Endothelial cell of hepatic sinusoid (primary cell): ENCODE data around the gene SLC1A6.
"Not testable (repeated sequence)": the region's sequence is repeated elsewhere in the genome, so short reads cannot be mapped to it uniquely, and the experiment has no call there.

Source experiments
- in situ Hi-C: cut with HindIII; loops from 2 replicates; pipeline ENCODE4 v1.10.0; 2017; ENCODE audit warnings: low sequenced_read_pairs

The SLC1A6 gene

DNA sequence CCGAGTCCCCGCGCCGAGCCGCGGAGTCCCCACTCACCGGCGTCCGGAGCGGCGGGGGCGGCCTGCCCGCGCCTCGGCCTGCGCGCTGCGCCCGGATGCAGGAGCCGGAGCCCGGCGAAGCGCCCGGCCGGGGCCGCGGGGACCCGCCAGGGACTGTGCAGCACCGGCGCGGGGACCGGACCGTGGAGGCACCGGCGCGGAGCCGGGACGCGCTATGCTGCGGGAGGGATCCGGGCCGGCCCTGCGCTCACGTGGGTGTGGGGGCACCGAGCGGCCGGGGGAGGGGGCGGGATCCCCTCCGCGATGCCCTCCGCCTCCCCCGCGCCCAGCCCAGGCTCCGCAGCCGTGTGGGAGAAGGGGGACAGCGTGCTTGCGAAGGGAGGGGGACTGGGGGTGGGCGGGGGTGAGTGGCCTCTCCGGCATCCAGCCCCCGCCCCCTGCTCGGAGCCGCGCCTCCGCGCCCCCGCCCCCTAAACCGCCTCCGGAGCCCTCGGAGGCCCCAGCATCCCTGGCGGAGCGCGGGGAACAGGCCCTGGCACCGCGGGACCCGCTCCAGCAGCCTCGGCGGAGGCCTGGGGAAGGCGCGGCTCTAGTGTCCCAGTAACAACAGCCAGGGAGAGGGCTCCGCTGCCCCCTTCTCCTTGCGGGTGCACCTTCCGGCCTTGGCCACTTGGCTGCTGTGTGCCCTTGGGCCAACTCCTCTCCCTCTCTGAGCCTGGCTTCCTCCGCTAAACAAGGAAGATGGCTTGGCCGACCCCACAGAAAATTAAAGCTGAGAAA lies at the start of gene SLC1A6:
Gene SLC1A6, minus strand, starts transcription at position 389 of the 780 bp plus-strand sequence. CDS start 6,954 bp downstream, outside the sequence.
- in situ Hi-C loops = no loop called here

DNA sequence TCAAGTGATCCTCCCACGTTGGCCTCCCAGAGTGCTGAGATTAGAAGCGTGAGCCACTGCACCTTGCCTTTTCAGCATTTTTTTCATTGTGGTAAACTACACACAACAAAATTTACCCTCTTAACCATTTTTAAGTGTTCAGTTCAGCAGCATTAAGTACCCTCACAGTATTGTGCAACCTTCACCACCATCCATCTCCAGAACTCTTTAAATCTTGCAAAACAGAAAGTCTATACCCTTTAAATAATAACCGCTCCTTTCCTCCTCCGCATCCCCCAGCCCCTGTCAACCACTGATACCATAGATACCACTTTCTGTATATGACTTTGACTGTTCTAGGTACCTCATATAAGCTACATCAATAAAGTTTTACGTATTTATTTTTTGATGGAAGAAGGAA lies 48.8 kb upstream of the SLC1A6 start:
- in situ Hi-C loops = no loop called here

DNA sequence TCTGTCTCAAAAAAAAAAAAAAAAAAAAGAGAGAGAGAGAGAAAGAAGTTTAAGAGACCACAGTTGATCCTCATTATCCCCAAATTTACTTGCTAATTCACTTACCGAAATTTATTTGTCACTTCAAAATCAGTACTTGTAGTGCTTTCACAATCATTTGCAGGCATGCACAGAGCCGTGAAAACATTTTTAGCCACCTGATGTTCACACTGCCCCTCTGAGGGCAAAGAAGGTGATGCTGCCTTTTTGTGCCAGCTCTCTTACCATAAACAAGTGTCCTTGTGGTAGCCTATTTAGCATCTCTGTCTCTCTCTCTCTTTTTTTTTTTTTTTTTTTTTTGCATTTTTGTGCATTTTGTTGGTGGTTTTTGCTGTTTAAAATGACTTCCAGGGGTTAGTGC lies 45.6 kb upstream of the SLC1A6 start:
- in situ Hi-C loops = no loop called here

DNA sequence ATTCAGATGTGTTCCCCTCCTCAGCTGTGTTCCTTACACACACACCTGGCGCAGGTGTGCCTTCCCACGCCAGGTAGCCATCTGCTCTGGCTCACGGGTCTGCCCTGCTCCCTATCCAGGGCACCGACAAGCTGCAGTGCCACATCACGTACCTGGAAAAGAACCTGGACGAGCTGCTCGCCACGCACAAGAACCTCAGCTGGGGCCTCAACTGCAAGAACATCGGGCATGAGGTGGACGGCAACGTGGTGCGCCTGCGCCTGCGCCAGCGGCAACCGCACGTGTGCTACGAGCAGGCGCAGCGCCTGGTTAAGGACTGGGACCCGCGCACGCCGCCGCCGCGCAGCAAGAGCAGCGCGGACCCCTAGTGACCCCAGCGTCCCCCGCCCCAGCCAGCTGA lies 43.1 kb upstream of the SLC1A6 start:
- in situ Hi-C loops = no loop called here

DNA sequence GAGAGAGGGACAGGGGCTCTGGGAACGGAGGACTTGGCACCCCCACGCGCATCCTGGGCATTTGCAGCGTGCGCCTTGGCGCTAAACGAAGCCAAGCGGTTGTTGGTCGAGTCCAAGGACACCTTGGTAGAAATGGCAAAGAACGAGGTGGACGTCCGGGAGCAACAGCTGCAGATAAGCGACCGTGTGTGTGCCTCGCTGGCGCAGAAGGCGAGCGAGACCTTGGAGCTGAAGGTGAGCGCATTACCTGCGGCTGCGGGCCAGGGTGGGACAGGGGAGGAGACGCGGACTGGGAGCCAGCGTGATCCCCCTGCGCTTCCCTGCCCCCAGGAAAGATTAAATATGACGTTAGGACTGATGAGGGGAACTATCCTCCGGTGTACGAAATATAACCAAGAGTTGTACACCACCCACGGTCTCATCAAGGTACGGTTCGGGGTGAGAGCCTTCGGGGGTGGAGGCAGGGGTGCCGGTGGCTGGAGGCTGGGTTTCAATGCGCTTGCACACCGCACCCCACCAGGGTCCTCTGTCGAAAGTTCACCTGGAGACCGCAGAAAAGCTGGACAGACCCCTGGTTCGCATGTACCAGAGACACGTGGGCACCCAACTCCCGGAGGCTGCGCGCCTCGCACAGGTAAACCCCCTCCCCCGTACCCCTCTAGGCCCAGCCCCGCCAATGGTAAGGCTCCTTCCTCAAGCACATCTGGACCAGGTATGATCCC lies 41.8 kb upstream of the SLC1A6 start:
- in situ Hi-C loops = no loop called here

DNA sequence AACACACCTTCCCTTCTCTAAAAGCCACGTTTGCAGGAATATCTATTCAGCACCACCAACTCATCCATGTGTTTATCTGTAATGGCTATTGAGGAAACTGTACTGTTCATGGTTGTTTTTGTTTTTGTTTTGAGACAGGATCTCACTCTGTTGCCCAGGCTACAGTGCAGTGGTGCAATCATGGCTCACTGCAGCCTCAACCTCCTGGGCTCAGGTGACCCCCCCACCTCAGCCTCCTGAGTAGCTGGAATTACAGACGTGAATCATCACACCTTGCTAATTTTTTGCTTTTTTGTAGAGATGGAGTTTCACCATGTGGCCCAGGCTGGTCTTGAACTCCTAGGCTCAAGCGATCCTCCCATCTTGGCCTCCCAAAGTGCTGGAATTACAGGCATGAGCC lies 39.2 kb upstream of the SLC1A6 start:
- in situ Hi-C loops = not testable (repeated sequence)

DNA sequence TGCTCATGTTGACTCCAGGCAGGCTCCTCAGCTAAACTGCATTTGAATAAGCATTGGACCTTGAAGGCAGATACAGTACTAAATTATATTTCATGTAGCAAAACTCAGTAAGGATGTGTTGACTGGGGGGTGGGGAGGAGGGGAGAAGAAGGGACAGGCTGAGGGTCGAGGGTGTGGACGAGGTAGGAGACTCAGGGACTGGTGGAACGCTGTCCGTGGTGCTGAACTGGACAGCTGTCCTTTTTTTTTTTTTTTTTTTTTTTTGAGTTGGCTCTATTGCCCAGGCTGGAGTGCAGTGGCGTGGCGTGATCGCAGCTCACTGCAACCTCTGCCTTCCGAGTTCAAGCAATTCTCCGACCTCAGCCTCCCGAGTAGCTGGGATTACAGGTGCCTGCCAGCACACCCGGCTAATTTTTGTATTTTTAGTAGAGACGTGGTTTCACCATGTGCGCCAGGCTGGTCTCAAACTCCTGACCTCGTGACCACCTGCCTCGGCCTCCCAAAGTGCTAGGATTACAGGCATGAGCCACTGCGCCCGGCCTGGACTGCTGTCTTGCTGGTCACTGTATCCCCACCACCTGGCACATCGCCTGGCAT lies 36.4 kb upstream of the SLC1A6 start:
- in situ Hi-C loops = no loop called here

DNA sequence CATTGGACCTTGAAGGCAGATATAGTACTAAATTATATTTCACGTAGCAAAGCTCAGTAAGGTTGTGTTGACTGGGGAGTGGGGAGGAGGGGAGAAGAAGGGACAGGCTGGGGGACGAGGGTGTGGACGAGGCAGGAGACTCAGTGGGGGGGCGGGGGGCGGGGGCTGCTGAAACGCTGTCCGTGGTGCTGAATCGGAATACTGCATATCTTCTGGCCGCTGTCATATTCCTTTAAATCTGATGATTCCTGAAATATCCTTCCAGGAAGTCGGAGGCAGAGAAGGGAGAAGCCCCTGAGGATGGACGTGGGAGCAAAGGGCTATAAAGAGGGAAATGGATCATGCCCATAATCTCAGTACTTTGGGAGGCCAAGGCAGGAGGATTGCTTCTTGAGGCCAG lies 34.9 kb upstream of the SLC1A6 start:
- in situ Hi-C loops = no loop called here

DNA sequence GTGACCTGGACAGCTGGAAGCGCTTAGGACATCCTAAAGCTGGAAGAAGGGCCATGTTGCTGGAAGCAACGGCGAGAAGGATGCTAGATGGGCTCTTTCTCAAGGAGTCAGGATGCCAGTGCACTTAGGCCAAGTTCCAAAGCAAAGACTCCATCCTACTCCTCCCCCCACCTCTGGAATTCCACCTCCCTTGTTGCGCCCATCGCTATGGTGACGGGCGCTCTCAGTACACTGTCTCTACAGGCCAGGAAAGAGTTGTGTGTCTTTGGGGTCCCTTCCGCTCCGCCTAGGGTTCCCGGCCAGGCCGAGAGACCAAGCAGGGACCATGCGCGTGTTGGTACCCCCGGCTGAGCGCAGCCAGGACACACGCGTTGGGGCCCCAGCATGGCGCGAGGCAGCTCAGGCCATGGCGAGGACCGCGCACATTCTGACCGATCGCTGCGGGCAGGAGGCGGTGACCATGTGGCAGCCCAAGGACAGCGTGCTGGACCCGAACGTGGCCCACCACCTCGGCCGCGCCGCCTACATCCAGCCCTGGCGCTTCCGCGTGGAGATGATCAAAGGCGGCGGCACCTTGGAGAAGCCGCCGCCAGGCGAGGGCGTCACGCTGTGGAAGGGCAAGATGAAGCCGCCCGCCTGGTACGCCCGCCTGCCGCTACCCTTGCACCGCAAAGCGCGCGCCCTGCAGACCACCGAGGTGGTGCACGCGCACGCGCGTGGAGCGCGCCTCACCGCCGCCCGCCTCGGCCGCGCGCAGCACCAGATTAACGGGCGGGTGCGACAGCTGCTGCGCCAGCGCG lies 31.0 kb upstream of the SLC1A6 start:
- in situ Hi-C loops = no loop called here

DNA sequence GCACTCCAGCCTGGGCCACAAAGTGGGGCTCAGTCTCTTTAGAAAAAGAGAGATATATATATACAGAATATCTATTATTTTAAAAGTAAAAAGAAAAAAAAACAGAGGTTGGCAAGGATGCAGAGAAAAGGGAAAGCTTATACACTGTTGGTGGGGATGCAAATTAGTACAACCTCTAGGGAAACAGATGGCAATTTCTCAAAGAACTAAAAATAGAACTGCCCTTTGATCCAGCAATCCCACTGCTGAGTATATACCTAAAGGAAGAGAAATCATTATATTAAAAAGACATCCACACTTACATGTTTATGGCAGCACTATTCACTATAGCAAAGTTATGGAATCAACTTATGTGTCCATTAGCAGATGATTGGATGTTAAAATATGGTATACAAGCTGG lies 28.6 kb upstream of the SLC1A6 start:
- in situ Hi-C loops = no loop called here

DNA sequence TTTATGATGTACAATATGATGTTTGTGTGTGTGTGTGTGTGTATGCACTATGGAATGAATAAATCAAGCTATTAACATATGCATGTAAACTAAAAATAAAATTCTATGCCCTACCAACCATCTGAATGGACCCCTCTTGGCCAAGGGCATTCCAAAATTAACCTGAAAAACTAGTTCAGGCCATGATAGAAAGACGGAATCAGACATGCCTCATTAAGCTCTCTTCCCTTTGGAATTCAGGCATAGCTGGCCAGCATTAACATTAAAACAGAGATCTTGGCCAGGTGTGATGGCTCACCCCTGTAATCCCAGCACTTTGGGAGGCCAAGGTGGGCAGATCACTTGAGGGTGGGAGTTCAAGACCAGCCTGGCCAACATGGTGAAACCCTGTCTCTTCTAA lies 18.3 kb upstream of the SLC1A6 start:
- in situ Hi-C loops = no loop called here

DNA sequence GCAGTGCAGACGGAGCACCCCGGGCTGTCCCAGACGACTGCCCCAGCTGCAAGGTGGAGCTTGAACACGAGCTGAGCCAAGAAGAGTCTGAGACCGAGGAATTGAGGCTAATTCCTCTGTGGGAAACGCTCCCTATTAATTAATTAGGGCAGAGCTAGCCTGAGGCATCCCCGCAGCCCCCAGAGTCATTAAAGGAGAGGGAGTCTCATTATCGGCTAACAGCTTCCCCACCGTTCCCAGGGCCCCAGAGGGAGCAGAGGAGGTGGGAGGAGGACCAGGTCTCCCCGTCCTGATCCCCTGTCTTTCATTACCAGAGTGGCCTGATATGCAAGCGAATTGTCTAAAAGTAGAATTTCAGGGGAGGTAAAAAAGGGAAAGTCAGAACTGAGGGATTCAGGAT lies 13.1 kb upstream of the SLC1A6 start:
- in situ Hi-C loops = no loop called here

DNA sequence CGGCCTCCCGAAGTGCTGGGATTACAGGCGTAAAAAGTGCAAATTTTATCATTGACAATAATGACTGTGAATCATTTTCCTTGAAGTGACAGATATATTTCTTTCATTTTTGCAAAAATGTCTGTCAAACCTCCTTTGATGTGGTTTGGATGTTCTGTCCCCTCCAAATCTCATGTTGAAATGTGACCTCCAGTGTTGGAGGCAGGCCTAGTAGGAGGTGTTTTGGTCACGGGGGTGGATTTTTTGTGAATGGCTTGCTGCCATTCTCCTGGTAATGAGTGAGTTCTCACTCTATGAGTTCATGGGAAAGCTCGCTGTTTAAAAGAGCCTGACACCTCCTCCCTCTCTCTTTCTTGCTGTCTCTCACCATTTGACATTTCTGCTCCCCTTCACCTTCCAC lies 5.5 kb upstream of the SLC1A6 start:
- in situ Hi-C loops = no loop called here

DNA sequence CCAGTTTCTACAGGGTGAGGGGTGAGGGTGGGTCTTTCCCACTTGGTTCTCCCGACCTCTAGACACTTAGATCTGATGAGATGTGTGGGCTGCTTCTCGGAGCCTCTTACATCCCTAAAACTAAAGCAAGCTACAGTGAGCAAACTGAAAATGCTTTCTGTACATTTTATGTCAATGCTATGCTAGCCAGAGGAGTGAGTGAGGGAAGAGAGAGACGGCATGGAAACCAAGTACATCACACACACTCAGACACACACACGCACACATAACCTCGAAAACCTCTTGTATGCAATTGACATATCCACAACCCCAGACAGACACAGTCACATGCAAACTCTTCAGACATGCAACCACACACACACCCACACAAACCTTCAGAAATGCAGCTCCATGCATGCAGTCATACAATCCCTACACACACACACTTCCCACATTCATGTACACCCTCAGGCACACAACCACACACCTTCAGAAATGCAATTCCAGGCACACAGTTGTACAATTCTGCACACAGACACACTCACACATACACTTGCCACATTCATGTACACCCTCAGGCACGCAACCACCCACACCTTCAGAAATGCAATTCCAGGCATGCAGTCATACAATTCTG lies 1.4 kb downstream of the SLC1A6 start:
- in situ Hi-C loops = no loop called here

DNA sequence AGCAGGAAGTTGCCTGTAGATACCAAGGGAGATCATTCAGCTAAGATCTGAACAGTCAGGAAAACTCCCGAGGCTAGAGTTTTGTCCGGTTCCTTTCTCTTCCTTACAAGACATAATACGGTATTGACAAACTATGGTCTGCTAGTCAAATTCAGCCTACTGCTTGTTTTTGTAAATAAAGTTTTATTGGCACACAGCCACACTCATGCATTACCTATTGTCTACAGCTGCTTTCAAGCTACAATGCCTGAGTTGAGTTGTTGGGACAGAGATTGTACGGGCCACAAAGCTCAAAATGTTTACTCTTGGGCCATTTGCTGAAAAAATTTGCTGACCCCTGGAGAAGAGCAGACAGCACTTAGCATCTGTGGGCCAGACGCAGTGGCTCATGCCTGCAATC lies 2.5 kb downstream of the SLC1A6 start:
- in situ Hi-C loops = no loop called here

DNA sequence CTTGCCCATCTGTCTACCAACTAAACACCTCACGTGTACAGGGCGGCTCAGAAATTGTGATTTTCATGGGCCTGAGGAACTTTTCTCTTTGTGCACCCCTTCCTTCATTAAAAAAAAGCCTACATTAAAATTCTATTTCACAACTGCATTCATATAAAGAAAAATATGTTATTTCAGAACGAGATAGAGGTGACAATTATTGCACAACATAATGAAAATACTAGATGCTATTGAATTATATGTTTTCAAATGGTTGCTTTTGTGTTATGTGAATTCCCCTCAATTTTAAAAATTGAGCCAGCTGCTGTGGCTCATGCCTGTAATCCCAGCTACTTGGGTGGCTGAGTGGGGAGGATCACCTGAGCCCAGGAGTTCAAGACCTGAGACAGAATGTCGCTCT lies 5.2 kb downstream of the SLC1A6 start:
- in situ Hi-C loops = no loop called here

DNA sequence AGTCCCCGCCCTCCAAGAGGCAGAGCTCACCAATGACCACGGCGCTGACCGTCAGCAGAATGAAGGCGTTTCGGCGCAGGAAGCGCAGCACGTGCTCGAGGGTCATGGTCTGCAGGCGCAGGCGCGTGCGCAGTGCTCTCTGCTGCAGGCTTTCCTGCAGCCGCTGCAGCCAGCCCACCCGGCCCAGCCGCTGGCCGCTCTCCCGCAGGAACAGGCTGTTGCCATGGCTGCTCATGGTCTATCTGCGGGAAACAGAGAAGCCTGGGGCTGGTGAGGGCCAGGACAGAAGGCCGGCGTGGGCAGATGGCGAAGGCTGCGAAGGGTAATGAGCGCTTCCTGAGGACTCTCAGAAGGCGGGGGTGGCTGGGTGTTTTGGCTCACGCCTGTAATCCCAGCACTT lies 7.0 kb downstream of the SLC1A6 start:
- in situ Hi-C loops = no loop called here

DNA sequence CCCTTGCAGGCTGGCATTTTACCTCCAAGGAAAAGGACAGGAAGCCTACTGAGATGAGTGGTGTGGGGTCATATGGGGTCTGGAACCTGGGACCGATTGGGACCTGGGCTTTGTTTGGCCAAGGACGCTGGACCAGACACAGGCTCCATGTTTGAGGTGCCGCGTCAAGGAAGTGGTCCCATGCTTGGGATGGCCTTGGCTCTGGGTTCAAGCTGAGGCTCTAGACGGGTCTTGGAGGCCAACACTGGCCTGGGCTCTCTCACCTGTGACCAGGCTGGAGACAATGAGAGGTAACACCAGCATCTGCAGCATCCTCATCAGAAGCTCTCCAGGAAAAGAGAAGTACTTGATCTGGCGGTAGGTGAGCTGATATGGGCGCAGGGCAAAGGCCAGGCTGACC lies 8.2 kb downstream of the SLC1A6 start:
- in situ Hi-C loops = no loop called here

DNA sequence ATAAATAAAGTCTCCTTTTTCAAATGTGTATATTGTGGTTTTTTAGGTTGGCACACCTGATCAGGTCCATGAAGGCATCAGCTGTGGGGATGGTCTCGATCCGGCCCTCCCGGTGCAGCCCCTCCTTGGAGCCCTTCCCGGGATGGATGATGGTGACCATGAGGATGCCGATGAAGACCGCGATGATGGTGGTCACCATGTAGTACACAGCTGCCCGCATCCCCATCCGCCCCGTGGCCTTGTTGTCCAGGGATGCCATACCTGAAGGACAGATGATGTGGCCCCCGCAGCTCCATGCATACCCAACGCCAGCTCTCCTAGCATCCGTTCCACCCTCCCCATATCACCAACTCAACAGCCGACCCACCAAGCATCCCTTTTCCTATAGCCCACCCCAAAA lies 11.4 kb downstream of the SLC1A6 start:
- in situ Hi-C loops = no loop called here

DNA sequence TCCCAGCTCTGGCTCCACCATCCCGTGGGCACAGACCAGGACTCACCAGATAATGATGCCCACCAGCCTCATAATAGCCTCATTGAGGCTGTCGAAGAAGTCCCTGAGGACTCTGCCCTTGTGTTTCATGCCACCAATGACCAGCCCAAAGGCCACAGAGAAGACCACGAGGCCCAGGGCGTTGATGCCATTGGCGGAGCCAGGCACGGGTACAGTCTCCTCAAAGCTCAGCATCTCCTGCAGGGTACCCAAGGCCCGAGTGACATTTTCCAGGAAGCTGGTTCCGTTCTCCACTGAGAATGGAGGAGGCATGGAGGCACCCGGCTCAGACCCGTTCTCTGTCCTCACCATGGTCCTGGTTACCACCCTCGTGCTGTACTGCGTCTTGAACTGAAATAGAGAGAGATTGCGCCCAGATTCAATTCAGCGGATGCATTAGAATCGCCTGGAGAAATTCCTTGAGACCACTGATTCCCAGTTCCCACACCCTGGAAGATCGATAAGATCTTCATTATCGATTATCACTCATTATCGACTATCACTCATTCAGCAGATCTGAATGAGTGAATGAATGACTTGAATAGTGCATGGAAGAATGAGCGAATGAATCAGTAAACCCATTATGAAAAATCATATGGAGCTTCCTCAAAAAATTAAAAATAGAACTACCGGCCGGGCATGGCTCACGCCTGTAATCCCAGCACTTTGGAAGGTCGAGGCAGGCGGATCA lies 17.5 kb downstream of the SLC1A6 start:
- in situ Hi-C loops = no loop called here
